GM12873 (cell line): ENCODE measurements around the gene LYST.

Experiments
- CTCF ChIP-seq: IDR thresholded peaks from 2 replicates; pipeline ENCODE4 v1.5.1; 2012; ENCODE audit warnings: low read depth, mild to moderate bottlenecking, moderate library complexity, low read length, control low read depth; ENCODE audit not compliant: insufficient read depth; ENCODE audit errors: missing control alignments

LYST gene

GRCh38 chr1:235663628-235664027, 203.1 kb downstream of the LYST start:
- TF ChIP-seq CTCF = no peak

- TF ChIP-seq CTCF = no peak
These were observed 205.1 kb downstream of the LYST start for GRCh38 chr1:235661568-235661967.

DNA sequence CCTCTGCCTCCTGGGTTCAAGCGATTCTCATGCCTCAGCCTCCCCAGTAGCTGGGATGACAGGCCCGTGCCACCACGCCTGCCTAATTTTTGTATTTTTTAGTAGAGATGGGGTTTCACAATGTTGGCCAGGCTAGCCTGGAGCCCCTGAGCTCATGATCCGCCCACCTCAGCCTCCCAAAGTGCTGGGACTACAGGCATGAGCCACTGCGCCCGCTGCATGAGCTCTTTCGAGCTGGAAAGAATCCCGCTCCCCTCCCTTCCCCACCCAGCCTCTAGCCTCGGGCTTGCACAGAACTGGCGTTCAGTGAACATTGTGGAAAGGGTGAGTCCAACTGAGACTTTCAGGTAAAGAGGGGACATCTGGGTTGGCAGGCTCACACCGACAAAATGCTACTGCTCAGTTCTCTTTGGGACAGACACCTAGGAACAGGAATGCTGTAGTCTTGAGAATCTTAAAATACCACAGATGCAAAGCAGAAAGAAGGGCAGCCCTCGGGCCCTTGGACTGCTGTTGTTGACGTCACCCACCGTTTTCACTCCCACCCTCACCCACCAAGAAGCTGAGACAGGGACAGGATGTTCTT, 207.4 kb downstream of the LYST start:
- no peak for TF ChIP-seq CTCF

DNA sequence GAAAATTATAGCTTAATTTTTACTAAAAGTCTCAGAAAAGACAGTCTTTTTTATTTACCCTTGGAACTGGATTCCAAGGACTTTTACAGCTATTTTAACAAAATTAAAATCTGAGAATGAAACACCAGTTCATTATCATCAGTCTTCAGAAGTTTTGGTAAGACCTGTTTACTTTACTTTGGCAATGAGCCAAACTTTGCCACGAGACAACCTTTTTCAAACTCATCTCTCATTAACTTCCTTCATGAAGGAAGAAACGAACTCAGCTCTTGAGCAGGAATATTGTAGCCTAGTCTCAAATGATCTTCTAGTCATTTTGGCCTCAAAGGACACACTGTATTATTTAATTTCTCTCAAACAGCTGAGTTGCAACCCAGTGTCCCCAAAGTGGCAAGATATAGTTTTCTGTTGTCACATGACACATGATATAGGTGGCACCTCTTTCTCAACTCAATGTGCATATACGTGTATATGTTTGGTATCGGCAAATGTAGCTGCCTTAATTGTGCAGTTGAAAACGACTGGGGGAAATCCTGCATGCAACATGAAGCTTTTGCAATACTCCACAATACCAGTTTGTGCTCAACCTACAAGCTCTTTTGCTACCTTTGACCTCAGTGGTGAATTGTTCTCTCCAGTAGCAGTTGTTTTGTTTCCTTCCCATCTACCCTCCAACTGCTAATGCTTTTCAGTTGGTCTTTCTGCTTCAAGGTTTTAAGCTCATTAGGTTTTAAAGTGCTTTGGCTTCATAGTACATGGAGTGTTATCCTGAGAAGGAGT, 208.8 kb downstream of the LYST start:
- TF ChIP-seq CTCF = no peak

GRCh38 chr1:235657269-235657668, 209.4 kb downstream of the LYST start:
- TF ChIP-seq CTCF = no peak

DNA sequence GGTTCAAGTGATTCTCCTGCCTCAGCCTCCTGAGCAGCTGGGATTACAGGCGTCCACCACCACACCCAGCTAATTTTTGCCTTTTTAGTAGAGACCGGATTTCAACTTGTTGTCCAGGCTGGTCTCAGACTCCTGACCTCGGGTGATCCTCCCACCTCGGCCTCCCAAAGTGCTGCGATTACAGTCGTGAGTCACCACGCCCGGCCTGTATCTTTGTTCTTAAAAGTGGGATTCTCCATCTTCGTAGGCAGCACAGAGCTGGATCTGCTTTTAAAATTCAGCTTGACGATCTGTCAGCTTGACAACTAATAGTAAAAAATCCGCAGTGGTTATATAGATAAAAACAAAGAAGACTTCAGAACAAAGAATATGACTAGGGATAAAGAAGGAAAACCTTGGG, 214.3 kb downstream of the LYST start:
- no peak for TF ChIP-seq CTCF

DNA sequence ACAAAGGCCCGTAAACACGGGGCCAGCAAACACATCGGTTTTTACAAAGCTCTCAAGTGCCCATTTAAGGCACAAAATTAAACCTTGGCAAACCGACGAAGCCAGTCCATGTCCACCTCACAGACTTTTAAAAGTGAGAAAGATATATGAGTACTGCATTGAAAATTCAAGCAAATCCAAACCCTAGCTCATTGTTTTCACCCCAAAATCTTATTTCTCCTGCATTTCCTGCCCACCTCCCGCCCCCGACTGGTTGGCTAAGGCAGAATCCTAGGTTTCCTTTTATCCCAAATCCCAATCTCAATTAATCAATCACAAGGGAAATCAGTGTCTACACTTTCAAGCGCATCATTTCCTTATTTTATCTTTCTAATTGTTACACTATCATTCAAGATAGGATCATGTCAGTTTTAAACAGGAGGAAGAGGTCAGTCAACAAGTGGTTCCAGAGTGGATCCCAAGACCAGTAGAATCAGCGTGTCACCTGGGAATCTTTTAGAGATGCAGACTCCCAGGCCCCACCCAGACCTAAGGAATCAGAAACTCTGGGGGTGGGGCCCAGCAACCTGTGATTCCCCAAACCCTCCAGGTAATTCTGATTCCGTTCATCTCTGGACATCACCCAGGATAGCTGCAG, 215.4 kb downstream of the LYST start:
- no peak for TF ChIP-seq CTCF
